AG04449 (cell line): Measurements from ENCODE around the gene ZNF546.
A peak's percentile ranks its signal among the peaks of the same experiment; 100 is the strongest.
"Not testable (repeated sequence)": the region's sequence is repeated elsewhere in the genome, so short reads cannot be mapped to it uniquely, and the experiment has no call there.

Experiments used
- CTCF ChIA-PET: fragments of 350-600 bp; formaldehyde crosslinking; extraction: SDS; loops from one replicate; lab custom pipeline; 2021; ENCODE audit warnings: antibody characterized with exemption; lab: Yijun Ruan, JAX
- POLR2A ChIA-PET: fragments of 400-600, 350-600 bp; formaldehyde crosslinking; extraction: SDS; loops from one replicate; lab custom pipeline; 2020; ENCODE audit warnings: antibody characterized with exemption, inconsistent platforms; lab: Yijun Ruan, JAX
- DNase-seq: peaks from one replicate; pipeline ENCODE4 v3.0.0-alpha.2; 2010; ENCODE audit warnings: low read depth, low spot score
- H3K4me3 ChIP-seq: 2 replicates; pipeline ENCODE4 v1.5.1; 2011; ENCODE audit warnings: low read depth, mild to moderate bottlenecking, control low read depth, low read length
- TF ChIP-seq, protein P1 (sequence below): IDR thresholded peaks from one replicate; pipeline ENCODE4 v1.5.1; 2011; ENCODE audit warnings: mild to moderate bottlenecking, moderate library complexity, low read length, control low read depth, inconsistent platforms; ENCODE audit not compliant: insufficient read depth; ENCODE audit errors: missing control alignments

ZNF546 gene

DNA sequence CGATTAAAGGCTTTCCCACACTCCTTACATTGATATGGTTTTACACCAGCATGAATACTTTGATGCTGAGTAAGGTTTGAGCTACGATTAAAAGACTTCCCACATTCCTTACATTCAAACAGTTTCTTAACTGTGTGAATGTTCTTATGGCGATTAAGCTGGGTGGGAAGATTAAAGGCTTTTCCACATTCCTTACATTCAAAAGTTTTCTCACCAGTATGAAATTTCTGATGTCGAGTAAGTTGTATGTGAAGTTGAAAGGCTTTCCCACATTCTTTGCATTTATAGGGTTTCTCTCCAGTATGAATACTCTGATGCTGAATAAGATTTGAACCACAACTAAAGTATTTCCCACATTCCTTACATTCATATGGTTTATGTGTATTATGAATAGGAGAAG lies 39.1 kb downstream of the ZNF546 start:
- no peak overlapping the region for H3K4me3 ChIP-seq
- TF ChIP-seq, protein P1, sequence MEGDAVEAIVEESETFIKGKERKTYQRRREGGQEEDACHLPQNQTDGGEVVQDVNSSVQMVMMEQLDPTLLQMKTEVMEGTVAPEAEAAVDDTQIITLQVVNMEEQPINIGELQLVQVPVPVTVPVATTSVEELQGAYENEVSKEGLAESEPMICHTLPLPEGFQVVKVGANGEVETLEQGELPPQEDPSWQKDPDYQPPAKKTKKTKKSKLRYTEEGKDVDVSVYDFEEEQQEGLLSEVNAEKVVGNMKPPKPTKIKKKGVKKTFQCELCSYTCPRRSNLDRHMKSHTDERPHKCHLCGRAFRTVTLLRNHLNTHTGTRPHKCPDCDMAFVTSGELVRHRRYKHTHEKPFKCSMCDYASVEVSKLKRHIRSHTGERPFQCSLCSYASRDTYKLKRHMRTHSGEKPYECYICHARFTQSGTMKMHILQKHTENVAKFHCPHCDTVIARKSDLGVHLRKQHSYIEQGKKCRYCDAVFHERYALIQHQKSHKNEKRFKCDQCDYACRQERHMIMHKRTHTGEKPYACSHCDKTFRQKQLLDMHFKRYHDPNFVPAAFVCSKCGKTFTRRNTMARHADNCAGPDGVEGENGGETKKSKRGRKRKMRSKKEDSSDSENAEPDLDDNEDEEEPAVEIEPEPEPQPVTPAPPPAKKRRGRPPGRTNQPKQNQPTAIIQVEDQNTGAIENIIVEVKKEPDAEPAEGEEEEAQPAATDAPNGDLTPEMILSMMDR, result no peak
- POLR2A ChIA-PET, result no interaction called here
- DNase-seq, result no peak
- CTCF ChIA-PET, result no interaction called here

DNA sequence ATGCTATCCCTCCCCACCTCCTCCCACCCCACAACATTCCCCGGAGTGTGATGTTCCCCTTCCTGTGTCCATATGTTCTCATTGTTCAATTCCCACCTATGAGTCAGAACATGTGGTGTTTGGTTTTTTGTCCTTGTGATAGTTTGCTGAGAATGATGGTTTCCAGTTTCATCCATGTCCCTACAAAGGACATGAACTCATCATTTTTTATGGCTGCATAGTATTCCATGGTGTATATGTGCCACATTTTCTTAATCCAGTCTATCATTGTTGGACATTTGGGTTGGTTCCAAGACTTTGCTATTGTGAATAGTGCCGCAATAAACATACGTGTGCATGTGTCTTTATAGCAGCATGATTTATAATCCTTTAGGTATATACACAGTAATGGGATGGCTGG lies 41.2 kb downstream of the ZNF546 start:
- POLR2A ChIA-PET, CTCF ChIA-PET, DNase-seq, H3K4me3 ChIP-seq: not testable (repeated sequence)

DNA sequence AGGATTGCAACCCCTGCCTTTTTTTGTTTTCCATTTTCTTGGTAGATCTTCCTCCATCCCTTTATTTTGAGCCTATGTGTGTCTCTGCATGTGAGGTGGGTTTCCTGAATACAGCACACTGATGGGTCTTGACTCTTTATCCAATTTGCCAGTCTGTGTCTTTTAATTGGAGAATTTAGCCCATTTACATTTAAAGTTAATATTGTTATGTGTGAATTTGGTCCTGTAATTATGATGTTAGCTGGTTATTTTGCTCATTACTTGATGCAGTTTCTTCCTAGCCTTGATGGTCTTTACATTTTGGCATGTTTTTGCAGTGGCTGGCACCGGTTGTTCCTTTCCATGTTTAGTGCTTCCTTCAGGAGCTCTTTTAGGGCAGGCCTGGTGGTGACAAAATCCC lies 44.9 kb downstream of the ZNF546 start:
- POLR2A ChIA-PET, DNase-seq, H3K4me3 ChIP-seq, CTCF ChIA-PET: not testable (repeated sequence)

DNA sequence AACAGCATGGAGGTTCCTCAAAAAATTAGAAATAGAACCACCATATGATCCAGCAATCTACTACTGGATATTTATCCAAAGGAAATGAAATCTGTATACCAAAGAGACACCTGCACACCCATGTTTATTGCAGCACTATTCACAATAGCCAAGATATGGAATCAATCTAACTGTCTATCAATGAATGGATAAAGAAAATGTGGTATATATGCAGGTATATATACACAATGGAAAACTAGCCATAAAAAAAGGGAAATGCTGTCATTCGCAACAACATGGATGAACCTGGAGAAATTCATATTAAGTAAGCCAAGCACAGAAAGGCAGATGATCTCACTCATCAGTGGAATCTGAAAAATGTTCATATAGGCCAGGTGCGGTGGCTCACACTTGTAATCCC lies 56.6 kb downstream of the ZNF546 start:
- no peak overlapping the region for H3K4me3 ChIP-seq
- TF ChIP-seq, protein P1, result no peak
- ChIA-PET POLR2A (no interaction called here), CTCF (no interaction called here)
- no peak for DNase-seq

DNA sequence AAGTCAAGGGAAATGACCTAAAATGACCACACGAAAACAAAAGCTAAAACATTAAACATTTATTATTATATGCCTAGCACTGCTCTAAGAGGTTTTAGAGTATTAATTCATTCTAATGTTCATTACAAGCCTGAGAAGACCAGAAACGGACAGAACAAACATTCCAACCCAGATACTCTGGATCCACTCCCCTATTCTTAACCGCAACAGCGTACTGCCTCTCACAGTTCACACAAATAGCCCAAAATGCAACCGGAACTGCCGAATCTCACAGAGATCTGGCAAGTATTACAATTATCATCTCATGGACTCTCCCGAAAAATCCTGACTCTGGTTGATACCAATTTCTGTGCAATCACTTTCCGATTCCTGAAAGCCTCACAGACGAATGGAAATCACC lies 57.8 kb downstream of the ZNF546 start:
- CTCF ChIA-PET, result no interaction called here
- POLR2A ChIA-PET, result no interaction called here
- TF ChIP-seq, protein P1, result no peak
- peak overlapping the region; percentile 91 for H3K4me3 ChIP-seq
- DNase-seq, result no peak

DNA sequence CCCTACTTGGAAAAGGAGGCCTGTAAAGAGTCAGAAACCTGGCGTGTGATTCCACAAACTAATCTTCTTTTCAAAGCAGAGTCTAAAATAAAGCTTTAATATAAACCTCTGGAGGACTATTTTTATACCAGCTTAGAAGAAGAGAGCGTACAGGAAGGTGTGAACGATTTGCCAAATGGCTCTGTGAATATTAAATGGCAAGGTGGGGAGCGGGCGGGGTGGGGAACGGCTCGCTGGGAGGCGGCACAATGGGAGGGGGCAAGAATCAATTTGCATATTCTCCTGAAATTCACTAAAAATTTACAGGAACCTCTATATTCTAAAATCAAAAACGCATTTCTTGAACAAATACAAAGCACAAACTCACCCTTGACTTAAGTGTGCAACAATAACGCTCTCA lies 58.2 kb downstream of the ZNF546 start:
- ChIA-PET CTCF (no interaction called here), POLR2A (no interaction called here)
- no peak for DNase-seq
- H3K4me3 ChIP-seq, result peak overlapping the region; percentile 91
- TF ChIP-seq, protein P1, result no peak

DNA sequence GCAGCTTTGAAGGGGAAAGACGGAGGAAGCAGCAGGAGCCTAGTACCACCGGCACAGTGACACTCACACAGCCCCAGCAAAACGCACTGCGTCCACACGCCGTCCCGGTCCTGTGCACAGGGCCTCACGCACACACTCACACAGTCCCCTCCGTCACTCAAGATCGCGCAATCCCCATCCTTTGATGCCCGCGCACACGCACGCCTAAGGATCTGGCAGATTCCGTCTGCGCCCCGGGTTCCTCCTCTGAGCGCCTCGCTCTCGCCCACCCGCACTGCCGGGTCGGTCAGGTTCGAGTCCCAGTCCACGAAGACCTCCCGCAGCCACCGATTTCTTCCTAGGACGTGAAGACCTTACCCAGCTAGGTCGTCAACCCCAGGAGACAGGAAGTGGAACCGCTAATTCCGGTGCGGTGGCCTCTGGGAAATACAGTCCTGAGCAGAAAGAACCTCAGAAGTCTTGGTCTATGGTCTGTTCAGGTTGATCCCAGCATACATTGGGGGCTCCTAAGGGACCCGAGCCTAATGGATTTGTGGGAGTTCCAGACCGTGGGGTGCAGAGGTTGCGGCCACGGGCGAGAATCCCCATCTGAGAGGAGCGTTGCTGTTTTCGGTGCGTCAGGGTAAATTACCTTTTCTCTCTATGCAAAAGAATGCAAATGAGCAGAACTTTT lies 59.1 kb downstream of the ZNF546 start, which contains the start of gene ZNF780B:
ZNF780B (minus strand) TSS at position 400 of the 673 bp plus-strand sequence. CDS start 5,899 bp downstream, outside the sequence.
- peak within 1 kb of the TSS; percentile 91 for H3K4me3 ChIP-seq
- TF ChIP-seq, protein P1, result no peak
- ChIA-PET CTCF (no interaction called here), POLR2A (interaction anchor here (1.2 kb wide), 1 partner anchor 85 kb away, joined by 4 read pairs; the partner anchor contains the start of gene PSMC4)
- no peak for DNase-seq
